Measurements from ENCODE around the gene ADIPOR2.

ADIPOR2 gene

DNA sequence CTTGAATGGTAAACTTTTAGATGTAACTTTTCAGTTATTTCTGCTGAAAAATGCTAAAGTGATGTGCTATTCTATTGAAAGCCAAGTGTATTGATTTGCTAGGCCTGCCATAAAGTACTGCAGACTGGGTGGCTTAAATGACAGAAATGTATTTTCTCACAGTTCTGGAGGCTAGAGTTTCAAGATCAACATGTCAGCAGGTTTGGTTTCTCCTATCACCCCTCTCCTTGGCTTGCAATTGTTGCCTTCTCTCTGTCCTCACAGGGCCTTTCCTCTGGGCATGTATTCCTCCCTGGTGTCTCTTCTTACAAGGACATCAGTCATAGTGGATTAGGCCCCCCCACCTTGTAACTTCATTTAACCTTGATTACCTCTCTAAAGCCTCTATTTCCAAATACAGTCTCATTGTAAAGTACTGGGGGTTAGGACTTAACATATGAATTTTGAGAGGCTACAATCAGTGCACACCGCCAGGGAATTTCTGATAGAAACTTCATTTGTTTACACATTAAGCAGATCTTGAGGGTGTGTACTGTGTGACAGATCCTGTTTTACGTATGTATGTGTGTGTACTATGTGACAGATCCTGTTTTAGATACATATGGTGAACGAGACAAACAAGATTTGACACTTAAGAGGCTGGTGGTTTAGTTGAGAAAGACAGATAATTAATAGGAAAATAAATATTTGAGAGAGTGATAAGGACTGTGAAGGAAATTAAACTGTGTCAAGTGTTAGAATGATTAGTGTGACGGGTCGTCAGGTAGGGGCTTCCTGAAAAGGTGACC, 49.5 kb downstream of the ADIPOR2 start:
- no peak overlapping the region for H3K4me3 ChIP-seq (ENCODE audit: low read length)
- no peak for DNase-seq (ENCODE audit: low read depth)
- TF ChIP-seq, protein P1, sequence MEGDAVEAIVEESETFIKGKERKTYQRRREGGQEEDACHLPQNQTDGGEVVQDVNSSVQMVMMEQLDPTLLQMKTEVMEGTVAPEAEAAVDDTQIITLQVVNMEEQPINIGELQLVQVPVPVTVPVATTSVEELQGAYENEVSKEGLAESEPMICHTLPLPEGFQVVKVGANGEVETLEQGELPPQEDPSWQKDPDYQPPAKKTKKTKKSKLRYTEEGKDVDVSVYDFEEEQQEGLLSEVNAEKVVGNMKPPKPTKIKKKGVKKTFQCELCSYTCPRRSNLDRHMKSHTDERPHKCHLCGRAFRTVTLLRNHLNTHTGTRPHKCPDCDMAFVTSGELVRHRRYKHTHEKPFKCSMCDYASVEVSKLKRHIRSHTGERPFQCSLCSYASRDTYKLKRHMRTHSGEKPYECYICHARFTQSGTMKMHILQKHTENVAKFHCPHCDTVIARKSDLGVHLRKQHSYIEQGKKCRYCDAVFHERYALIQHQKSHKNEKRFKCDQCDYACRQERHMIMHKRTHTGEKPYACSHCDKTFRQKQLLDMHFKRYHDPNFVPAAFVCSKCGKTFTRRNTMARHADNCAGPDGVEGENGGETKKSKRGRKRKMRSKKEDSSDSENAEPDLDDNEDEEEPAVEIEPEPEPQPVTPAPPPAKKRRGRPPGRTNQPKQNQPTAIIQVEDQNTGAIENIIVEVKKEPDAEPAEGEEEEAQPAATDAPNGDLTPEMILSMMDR (conservative IDR thresholded peaks at IDR 0.05; ENCODE audit: low read depth, low read length), result no peak

DNA sequence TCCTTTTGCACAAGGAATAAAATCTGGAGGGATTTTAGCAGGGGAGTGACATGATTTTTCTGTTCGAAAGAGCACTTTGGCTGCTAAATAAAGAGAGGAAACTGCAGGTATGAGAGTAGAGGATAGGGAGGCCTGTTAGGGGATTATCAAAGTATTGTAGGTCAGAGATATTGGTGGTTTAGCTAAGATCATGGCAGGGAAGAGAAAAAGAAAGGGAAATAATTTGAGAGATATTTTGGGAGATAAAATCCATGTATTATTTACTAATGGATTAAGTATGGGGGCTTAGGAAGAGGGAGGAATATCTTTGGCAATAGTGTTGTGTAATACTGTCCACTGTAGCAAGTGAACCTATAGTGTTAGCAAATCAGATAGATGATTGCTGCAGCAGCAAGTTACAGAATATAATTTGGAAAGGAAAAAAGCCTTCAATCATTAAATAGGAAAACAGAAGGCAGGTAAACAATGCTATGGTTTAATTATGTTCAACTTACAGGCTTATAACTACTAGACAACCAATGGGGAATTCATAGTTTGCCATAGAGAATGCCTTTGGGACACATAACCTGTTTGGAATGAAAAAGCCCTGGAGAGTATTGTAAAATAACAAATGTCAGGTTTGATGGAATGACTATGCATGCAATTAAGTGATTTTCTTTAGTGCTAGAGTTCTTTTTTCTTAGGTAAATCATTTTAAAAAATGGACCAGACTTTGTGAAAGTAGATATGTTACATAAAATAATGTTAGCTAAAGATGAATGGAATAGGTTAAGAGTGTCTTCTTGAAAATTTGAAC, 50.5 kb downstream of the ADIPOR2 start:
- TF ChIP-seq, protein P1 (conservative IDR thresholded peaks at IDR 0.05; ENCODE audit: low read depth, low read length), result no peak
- DNase-seq (ENCODE audit: low read depth), result no peak
- no peak overlapping the region for H3K4me3 ChIP-seq (ENCODE audit: low read length)

DNA sequence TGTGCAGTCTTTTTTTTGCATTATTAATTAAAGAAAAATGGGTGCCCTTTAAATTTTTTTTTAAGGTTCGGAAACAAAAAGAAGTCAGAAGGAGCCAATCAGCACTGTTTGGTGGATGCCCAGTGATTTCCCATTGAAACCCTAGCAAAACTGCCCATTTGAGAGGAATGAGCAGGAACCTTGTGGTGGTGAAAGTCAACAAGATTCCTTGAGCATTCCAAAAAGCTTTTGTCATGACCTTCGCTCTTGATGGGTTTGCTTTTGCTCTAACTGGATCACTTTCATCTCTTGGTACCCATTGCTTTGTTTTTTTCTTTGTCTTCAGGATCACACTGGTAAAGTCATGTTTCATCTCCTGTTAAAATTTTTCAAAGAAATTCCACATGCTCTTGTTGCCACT, 54.1 kb downstream of the ADIPOR2 start:
- DNase-seq (ENCODE audit: low read depth), result no peak
- TF ChIP-seq, protein P1 (conservative IDR thresholded peaks at IDR 0.05; ENCODE audit: low read depth, low read length), result no peak
- H3K4me3 ChIP-seq (ENCODE audit: low read length), result no peak overlapping the region

DNA sequence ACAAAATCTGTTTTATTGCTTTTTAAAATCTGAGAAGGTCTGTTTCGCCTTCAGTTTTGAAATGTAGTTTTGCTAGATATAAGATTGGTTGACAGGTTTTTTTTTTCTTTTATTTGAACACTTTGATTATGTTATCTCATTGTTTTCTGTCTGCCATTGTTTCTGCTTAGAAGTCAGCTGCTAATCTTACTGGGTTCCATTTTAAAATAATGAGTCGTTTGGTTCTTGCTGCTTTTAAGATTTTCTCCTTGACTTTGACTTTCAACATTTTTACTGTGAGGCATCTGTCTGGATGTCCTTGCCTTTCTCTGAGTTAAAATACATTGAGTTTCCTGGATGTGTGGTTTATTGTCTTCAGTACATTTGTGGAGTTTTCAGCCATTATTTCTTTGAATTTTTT, 56.7 kb downstream of the ADIPOR2 start:
- TF ChIP-seq, protein P1 (conservative IDR thresholded peaks at IDR 0.05; ENCODE audit: low read depth, low read length), result no peak

DNA sequence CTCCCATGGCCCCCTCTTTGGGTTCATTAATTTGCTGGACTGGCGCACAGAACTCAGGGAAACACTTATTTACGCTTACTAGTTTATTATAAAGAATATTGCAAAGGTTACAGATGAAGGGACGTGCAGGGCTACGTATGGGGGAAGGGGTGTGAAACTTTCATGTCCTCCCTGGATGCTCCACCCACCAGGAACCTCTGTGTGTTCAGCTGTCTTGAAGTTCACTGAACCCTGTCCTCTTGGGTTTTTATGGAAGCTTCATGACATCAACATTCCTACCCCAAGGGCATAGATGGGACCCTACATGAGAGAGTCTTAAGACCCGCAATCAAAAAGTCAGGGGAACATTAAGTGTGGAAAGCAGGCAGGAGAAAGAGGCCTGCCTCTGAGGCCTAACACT, 58.1 kb downstream of the ADIPOR2 start:
- TF ChIP-seq, protein P1 (conservative IDR thresholded peaks at IDR 0.05; ENCODE audit: low read depth, low read length), result no peak
- DNase-seq (ENCODE audit: low read depth), result no peak
- H3K4me3 ChIP-seq (ENCODE audit: low read length), result no peak overlapping the region

More for the DNA sequence above, 56.7 kb downstream of the ADIPOR2 start:
- DNase-seq (ENCODE audit: low read depth), result no peak
- no peak overlapping the region for H3K4me3 ChIP-seq (ENCODE audit: low read length)

DNA sequence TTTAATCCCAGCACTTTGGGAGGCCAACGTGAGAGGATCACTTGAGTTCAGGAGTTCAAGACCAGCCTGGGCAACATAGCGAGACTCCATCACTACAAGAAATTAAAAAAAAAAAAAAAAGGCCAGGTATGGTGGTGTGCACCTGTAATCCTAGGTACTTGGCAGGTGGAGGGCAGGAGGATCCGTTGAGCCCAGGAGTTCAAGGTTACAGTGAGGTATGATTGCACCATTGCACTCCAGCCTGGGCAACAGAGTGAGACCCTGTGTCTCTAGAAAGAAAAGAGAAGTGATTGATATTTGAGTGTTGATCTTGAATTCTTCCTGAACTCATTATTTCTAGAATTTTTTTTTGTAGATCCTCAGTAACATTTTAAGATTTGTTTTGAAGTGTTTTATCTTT, 59.4 kb downstream of the ADIPOR2 start:
- TF ChIP-seq, protein P1 (conservative IDR thresholded peaks at IDR 0.05; ENCODE audit: low read depth, low read length), result no peak
- DNase-seq (ENCODE audit: low read depth), result no peak
- no peak overlapping the region for H3K4me3 ChIP-seq (ENCODE audit: low read length)
